ENCODE measurements around the gene KY.

GRCh38 chr3:134699721-134700120, 48.9 kb upstream of the KY start:
- TF ChIP-seq EZH2 (IDR thresholded peaks at IDR 0.05; ENCODE audit: low read length, missing control alignments) (no peak), CTCF (conservative IDR thresholded peaks at IDR 0.05 in 1 of 2, IDR thresholded peaks at IDR 0.05 in 1 of 2; ENCODE audit: low read depth in 1 of 2, low read length in 2 of 2) (no peak)

All from fibroblast of lung (primary cell).